GM12878 (cell line): Measurements from ENCODE around the gene MIPOL1. TPM values are rescaled to one million over a fixed set of nuclear protein-coding genes. Genes with fewer than 3 reads are reported as not detected.

Source experiments
- ATAC-seq: fragments of 200-7000 bp; cut with Tn5 transposase; 3 replicates; pipeline ENCODE4 v1.9.1; 2020; ENCODE audit warnings: mild to moderate bottlenecking, moderate library complexity
- BruUV-seq: library from RNA; stranded (reverse); fragments of 400-500 nt; replicated peaks from 2 replicates; lab custom pipeline; 2021; lab: Mats Ljungman, UMichigan
- CTCF ChIA-PET: fragments of 300-600 bp; sonication (Branson Sonifier 250); formaldehyde crosslinking; extraction: SDS; loops from one replicate; lab custom pipeline; 2021; ENCODE audit warnings: inconsistent platforms; lab: Yijun Ruan, JAX
- POLR2A ChIA-PET: fragments of 350-600 bp; formaldehyde crosslinking; extraction: SDS; loops from one replicate; lab custom pipeline; 2021; ENCODE audit warnings: inconsistent platforms; lab: Charles Lee
- RAD21 ChIA-PET: fragments of 300-600 bp; sonication (Branson Sonifier 250); formaldehyde crosslinking; loops from one replicate; lab custom pipeline; 2023; ENCODE audit warnings: antibody characterized with exemption; ENCODE audit not compliant: unreplicated experiment; lab: Charles Lee
- SMC1A ChIA-PET: fragments of 300-600 bp; sonication (Branson Sonifier 250); formaldehyde crosslinking; loops from one replicate; lab custom pipeline; 2023; ENCODE audit not compliant: unreplicated experiment, uncharacterized antibody; lab: Charles Lee
- DNase-seq: peaks from one replicate; pipeline ENCODE4 v3.0.0-alpha.2; 2011; ENCODE audit warnings: low read depth, low spot score
- FAIRE-seq: peaks from 3 replicates; lab custom pipeline; 2011; peaks lifted over from hg19 to GRCh38; lab: Jason Lieb, UNC
- H2AFZ ChIP-seq: 2 replicates; pipeline ENCODE4 v1.6.0; 2011; ENCODE audit warnings: low read depth, low read length, control low read depth; ENCODE audit not compliant: control insufficient read depth
- H3K27ac ChIP-seq: 2 replicates; pipeline ENCODE4 v1.5.1; 2011; ENCODE audit warnings: control low read depth; ENCODE audit not compliant: control insufficient read depth, insufficient read depth
- H3K27me3 ChIP-seq, 2 experiments: replicated peaks in 1 of 2; 2 replicates each; pipeline versions ENCODE4 v1.6.0 to v1.6.1; 2011; ENCODE audit warnings: low read length in 1 of 2; ENCODE audit not compliant: control insufficient read depth in 2 of 2, insufficient read depth in 2 of 2
- H3K36me3 ChIP-seq, 2 experiments: 2 replicates each; pipeline ENCODE4 v1.5.1; 2011; ENCODE audit warnings: low read length in 1 of 2; ENCODE audit not compliant: control insufficient read depth in 2 of 2, insufficient read depth in 2 of 2
- H3K4me1 ChIP-seq: 2 replicates; pipeline ENCODE4 v1.6.1; 2011; ENCODE audit warnings: mild to moderate bottlenecking, low read length, moderate library complexity, mixed read lengths; ENCODE audit not compliant: control insufficient read depth, insufficient read depth
- H3K4me2 ChIP-seq: 2 replicates; pipeline ENCODE4 v1.6.0; 2011; ENCODE audit warnings: control low read depth; ENCODE audit not compliant: control insufficient read depth, insufficient read depth
- H3K4me3 ChIP-seq: fragments of 200-600 bp; sonication (generic); 2 replicates; pipeline ENCODE4 v1.5.1; 2016
- H3K79me2 ChIP-seq: 2 replicates; pipeline ENCODE4 v1.6.0; 2011; ENCODE audit warnings: low read length; ENCODE audit not compliant: control insufficient read depth, insufficient read depth
- H3K9ac ChIP-seq: 2 replicates; pipeline ENCODE4 v1.8.0; 2011; ENCODE audit warnings: low read length, control low read depth, mixed read lengths; ENCODE audit not compliant: control insufficient read depth, insufficient read depth
- H3K9me3 ChIP-seq: replicated peaks from 3 replicates; pipeline ENCODE4 v1.5.1; 2011; ENCODE audit warnings: mild to moderate bottlenecking, low read length; ENCODE audit not compliant: control insufficient read depth, insufficient read depth
- H4K20me1 ChIP-seq: 2 replicates; pipeline ENCODE4 v1.6.0; 2011; ENCODE audit not compliant: control insufficient read depth, insufficient read depth
- CBX3 ChIP-seq: fragments of 200-600 bp; sonication (generic); IDR thresholded peaks from 2 replicates; pipeline ENCODE4 v1.6.1; 2016; ENCODE audit warnings: low read depth, borderline replicate concordance
- FOXM1 ChIP-seq: IDR thresholded peaks from 2 replicates; pipeline ENCODE4 v1.6.1; 2012; ENCODE audit warnings: low read depth, mild to moderate bottlenecking, inconsistent platforms, low read length, moderate library complexity
- KLF5 ChIP-seq: fragments of 450-650 bp; IDR thresholded peaks from 2 replicates; pipeline ENCODE4 v1.6.1; 2014; ENCODE audit warnings: mild to moderate bottlenecking; ENCODE audit not compliant: partially characterized antibody
- NR2F1 ChIP-seq: fragments of 450-650 bp; conservative IDR thresholded peaks from 2 replicates; pipeline ENCODE4 v1.6.1; 2017; ENCODE audit warnings: mild to moderate bottlenecking
- RAD51 ChIP-seq: fragments of 450-650 bp; IDR thresholded peaks from 2 replicates; pipeline ENCODE4 v1.6.1; 2016; ENCODE audit warnings: moderate library complexity, mild to moderate bottlenecking, inconsistent platforms
- RB1 ChIP-seq: fragments of 450-650 bp; formaldehyde crosslinking; IDR thresholded peaks from 2 replicates; pipeline ENCODE4 v1.6.1; 2017; ENCODE audit warnings: mild to moderate bottlenecking, borderline replicate concordance
- RFX5 ChIP-seq: IDR thresholded peaks from 2 replicates; pipeline ENCODE4 v1.6.1; 2011; ENCODE audit warnings: low read depth, low read length, improper control_type of control experiment
- SP1 ChIP-seq: IDR thresholded peaks from one replicate; pipeline ENCODE4 v1.6.1; 2011; ENCODE audit warnings: low read depth, low read length
- SUPT20H ChIP-seq: IDR thresholded peaks from 2 replicates; pipeline ENCODE4 v1.6.1; 2011; ENCODE audit warnings: low read depth, mild to moderate bottlenecking, low read length, moderate library complexity, borderline replicate concordance; ENCODE audit not compliant: control insufficient read depth
- WGBS: methylation state at CpG from one replicate; pipeline ENCODE4 v1.1.6; 2016; ENCODE audit warnings: low lambda C conversion rate; ENCODE audit not compliant: insufficient replicate concordance, insufficient coverage; ENCODE audit errors: missing lambda C conversion rate; 5-methylcytosine and 5-hydroxymethylcytosine counted together
- in situ Hi-C: fragments of 300-500 bp; cut with MboI; formaldehyde crosslinking; loops from 9 replicates; pipeline ENCODE4 v1.14.3; 2018; ENCODE audit warnings: mixed read lengths
- intact Hi-C: fragments of 100-400 bp; cut with micrococcal nuclease; formaldehyde crosslinking; loops from one replicate; pipeline ENCODE4 v1.14.2; 2022; ENCODE audit not compliant: unreplicated experiment
- polyA plus RNA-seq, 11 experiments: library from polyadenylated mRNA; depleted of rRNA in 4 of 11; unstranded in 6 of 11; stranded (reverse) in 5 of 11; fragments of >200 nt; fragmentation: Nextera tagmentation in 4 of 11; fragmentation: Illumina TruSeq in 1 of 11; extraction: Ambion mirVana in 4 of 11; extraction: Trizol in 1 of 11; gene quantifications; 1 replicate in 1 of 11; 2 replicates in 10 of 11; pipeline versions ENCODE4 v1.2.1 to v1.2.3, GENCODE V29; 2011 to 2016; ENCODE audit warnings: inconsistent platforms in 2 of 11, missing spikeins in 2 of 11, low read depth in 1 of 11
- total RNA-seq, 4 experiments: library from RNA; depleted of rRNA in 3 of 4; stranded (reverse); fragments of >200 nt in 3 of 4; fragmentation: Illumina TruSeq in 1 of 4; extraction: Trizol in 1 of 4; gene quantifications; 2 replicates each; pipeline versions ENCODE4 v1.2.1 to v1.2.3, GENCODE V29; 2013 to 2021
- TF ChIP-seq, protein P1 (sequence below): fragments of 450-650 bp; IDR thresholded peaks from 2 replicates; pipeline ENCODE4 v1.6.1; 2017; ENCODE audit warnings: mild to moderate bottlenecking
- TF ChIP-seq, protein P2 (sequence below): IDR thresholded peaks from 2 replicates; pipeline ENCODE4 v1.6.1; 2011; ENCODE audit warnings: low read depth, low read length, improper control_type of control experiment, borderline replicate concordance

Gene MIPOL1
- total and polyA plus RNA-seq, 10 of the 15 experiments (the other 5 are each of a cell fraction or from before 2014, with no cell fraction given) = 0.06 TPM; not detected in 9

DNA sequence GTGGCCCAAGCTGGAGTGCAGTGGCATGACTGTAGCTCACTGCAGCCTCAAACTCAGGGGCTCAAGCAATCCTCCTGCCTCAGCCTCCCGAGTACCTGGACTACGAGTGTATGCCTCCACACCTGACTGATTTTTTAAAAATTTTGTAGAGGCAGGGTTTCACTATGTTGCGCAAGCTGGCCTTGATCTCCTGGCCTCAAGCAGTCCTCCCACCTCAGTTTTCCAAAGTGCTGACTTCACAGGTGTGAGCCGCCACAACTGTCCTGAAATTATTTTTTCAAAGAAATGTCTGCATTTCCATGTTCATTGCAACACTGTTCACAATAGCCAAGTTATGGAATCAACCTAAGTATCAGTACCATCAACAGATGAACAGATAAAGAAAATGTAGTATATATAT, 285.9 kb downstream of the MIPOL1 start:
- Histone ChIP-seq H3K9ac (no peak overlapping the region), H2AFZ (no peak overlapping the region), H3K4me2 (no peak overlapping the region), H3K4me1 (no peaks in the 10 kb centered on the region), H3K4me3 (no peak overlapping the region), H3K36me3 (no peaks in the 10 kb centered on the region), H3K27me3 (no peaks in the 10 kb centered on the region), H4K20me1 (no peaks in the 10 kb centered on the region), H3K9me3 (no peaks in the 10 kb centered on the region), H3K79me2 (no peaks in the 10 kb centered on the region), H3K27ac (no peak overlapping the region)
- SMC1A ChIA-PET = no interaction called here
- CTCF ChIA-PET = no interaction called here
- intact Hi-C loops = no loop called here
- RAD21 ChIA-PET = no interaction called here
- POLR2A ChIA-PET = no interaction called here
- no TSS peak for BruUV-seq
- no peak for FAIRE-seq
- 53% methylated on average over 4 of the region's 4 CpGs for WGBS
- in situ Hi-C loops = no loop called here
- ATAC-seq = no peak
- no peak for TF ChIP-seq CBX3
- no peak for TF ChIP-seq NR2F1
- no peak for TF ChIP-seq SUPT20H
- TF ChIP-seq, protein P1, sequence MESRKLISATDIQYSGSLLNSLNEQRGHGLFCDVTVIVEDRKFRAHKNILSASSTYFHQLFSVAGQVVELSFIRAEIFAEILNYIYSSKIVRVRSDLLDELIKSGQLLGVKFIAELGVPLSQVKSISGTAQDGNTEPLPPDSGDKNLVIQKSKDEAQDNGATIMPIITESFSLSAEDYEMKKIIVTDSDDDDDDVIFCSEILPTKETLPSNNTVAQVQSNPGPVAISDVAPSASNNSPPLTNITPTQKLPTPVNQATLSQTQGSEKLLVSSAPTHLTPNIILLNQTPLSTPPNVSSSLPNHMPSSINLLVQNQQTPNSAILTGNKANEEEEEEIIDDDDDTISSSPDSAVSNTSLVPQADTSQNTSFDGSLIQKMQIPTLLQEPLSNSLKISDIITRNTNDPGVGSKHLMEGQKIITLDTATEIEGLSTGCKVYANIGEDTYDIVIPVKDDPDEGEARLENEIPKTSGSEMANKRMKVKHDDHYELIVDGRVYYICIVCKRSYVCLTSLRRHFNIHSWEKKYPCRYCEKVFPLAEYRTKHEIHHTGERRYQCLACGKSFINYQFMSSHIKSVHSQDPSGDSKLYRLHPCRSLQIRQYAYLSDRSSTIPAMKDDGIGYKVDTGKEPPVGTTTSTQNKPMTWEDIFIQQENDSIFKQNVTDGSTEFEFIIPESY = no peak
- TF ChIP-seq RB1 = no peak
- no peak for DNase-seq

DNA sequence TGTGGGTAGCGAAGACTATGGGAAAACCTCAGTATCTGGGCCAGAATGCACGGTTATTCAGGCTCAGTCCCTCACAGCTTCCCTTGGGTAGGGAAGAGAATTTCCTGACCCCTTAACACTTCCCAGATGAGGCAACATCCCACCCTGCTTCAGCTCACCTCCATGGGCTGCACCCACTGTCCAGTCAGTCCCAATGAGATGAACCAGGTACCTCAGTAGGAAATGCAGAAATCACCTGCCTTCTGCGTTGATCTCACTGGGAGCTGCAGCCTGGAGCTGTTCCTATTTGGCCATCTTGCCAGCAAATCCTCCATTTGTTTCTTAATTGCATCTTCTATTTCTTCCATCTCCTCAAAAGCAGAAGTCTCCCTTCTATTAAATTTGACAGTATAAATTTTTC, 292.9 kb downstream of the MIPOL1 start:
- DNase-seq = no peak
- ChIA-PET RAD21 (no interaction called here), CTCF (no interaction called here), POLR2A (no interaction called here), SMC1A (no interaction called here)
- intact Hi-C loops (no loop called here), in situ Hi-C loops (no loop called here)
- H3K79me2 ChIP-seq = no peaks in the 10 kb centered on the region
- TF ChIP-seq FOXM1 (no peak), KLF5 (no peak), NR2F1 (no peak), RAD51 (no peak), RFX5 (no peak), SP1 (no peak)
- TF ChIP-seq, protein P2, sequence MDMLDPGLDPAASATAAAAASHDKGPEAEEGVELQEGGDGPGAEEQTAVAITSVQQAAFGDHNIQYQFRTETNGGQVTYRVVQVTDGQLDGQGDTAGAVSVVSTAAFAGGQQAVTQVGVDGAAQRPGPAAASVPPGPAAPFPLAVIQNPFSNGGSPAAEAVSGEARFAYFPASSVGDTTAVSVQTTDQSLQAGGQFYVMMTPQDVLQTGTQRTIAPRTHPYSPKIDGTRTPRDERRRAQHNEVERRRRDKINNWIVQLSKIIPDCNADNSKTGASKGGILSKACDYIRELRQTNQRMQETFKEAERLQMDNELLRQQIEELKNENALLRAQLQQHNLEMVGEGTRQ = no peak
- H3K4me2 ChIP-seq = no peak overlapping the region
- no TSS peak for BruUV-seq
- no peaks in the 10 kb centered on the region for H3K27me3 ChIP-seq
- H3K9ac ChIP-seq = no peak overlapping the region
- no peak overlapping the region for H3K27ac ChIP-seq
- H3K4me3 ChIP-seq = no peak overlapping the region
- 0% methylated on average over 2 of the region's 3 CpGs for WGBS
- no peaks in the 10 kb centered on the region for H3K36me3 ChIP-seq
- no peak for FAIRE-seq
- H4K20me1 ChIP-seq = no peaks in the 10 kb centered on the region
- H3K9me3 ChIP-seq = no peaks in the 10 kb centered on the region; the same call in 2 of the 3 replicates
- H2AFZ ChIP-seq = no peak overlapping the region
- H3K4me1 ChIP-seq = no peaks in the 10 kb centered on the region
- ATAC-seq = no peak
